GM21786 (cell line): ENCODE results near the gene RAB3IP.

Experiments
- ATAC-seq: cut with Tn5 transposase; IDR thresholded peaks from one replicate; pipeline ENCODE4 v1.9.1; 2021; ENCODE audit not compliant: unreplicated experiment

Gene RAB3IP, protein sequence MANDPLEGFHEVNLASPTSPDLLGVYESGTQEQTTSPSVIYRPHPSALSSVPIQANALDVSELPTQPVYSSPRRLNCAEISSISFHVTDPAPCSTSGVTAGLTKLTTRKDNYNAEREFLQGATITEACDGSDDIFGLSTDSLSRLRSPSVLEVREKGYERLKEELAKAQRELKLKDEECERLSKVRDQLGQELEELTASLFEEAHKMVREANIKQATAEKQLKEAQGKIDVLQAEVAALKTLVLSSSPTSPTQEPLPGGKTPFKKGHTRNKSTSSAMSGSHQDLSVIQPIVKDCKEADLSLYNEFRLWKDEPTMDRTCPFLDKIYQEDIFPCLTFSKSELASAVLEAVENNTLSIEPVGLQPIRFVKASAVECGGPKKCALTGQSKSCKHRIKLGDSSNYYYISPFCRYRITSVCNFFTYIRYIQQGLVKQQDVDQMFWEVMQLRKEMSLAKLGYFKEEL

DNA sequence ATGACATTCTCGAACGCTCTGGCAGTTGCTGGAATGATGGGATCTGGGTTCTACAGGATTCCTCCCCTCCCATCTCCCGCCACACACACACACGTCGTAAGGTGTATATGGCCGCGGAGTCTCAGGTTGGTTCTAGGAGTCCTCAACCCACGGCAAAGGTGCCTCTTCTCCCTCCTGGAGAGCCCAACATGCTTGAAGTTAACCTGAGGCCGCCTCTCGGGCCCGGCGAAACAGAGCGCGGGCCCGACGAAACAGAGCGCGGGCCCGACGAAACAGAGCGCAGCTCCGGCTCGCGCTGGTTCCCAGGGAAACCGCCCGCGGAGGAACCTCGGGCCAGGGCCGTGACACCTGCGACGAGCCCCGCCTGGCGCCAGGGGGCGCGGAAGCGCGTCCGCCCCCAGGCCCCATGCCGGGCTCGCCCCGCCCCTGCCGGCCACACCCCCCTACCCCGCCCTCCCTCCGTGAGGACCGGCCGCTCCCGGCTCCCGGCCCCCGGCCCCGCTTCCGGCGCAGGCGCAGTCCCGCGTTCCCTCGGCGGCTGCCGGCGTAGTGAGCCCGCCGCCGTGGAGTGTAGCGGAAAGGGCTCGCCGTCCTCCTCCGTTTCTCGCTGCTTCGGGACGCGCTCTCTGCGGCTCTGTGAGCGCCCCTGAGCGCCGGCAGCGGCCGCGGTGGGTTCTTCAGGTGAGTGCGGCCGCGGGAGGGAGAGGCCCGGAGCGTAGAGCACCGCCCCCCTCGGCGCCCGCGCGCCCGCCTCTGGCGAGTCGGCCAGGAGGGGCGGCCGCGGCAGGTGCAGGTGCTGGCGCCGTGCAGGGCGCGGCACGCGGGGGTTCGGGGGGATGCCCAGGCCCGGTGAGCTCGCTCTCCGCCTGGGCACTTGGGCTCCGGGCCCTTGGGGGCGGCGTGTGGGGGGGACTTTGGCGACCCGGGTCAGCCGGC is at the start of gene RAB3IP:
TSS of gene RAB3IP (plus strand) at position 510 of the 936 bp plus-strand sequence. CDS start 16,549 bp downstream, outside the sequence.
- ATAC-seq, result peak; percentile 81

DNA sequence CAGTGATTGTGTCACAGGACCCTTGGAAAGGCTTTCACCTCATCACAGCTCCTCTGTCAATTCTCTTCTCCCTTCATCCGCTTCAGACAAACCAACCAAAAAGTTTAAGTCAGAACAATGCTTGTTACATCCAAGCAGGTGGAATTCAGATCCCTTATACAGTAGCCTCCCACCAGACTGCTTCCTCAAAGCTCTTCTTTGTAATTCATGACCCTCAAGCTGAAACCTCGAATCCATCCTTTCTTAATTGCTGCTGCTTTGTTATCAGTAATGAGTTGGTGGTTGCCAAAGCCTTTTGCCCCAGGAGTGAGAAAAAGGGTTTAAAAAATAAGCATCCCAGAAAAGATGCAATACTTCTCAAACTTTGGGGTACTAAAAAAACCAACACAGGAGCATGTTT is 49.0 kb upstream of the RAB3IP start:
- ATAC-seq, result no peak

DNA sequence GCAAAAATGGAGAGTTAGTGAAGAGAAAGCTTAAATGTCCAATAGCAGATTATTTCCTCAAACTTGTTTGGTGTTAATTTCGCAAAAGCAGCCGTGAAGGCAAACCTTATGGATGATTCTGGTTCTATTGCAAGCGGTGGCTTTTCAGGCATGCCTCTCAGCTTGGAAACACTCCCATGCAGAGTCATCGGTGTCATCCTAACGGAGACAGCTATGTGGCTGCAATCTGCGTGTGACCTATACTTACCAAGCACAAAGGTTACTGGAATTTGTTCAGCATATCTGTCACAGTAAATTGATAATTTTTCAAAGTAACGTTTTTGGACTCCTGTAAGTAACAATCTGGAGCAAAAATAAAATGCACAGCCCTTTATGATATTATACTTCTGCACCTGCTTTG is 44.5 kb upstream of the RAB3IP start:
- no peak for ATAC-seq

DNA sequence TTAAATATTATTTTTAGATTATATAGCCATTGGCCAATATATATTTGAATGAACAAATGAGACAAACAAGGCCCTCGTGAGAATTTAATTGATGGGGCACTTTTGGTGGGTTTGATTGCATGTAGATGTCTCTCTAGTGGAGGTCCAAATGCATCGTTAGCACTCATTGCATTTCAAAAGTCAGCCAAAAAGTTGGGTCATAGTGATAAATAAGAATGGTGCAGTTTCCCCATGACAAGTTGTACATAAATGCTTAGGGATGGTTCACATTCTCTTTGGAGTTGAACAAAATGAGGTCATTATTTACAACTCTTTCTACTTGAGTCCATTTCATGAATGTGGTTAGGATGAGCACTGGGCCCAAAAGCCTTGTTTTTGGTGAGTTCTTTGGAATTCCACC is 40.6 kb upstream of the RAB3IP start:
- no peak for ATAC-seq

DNA sequence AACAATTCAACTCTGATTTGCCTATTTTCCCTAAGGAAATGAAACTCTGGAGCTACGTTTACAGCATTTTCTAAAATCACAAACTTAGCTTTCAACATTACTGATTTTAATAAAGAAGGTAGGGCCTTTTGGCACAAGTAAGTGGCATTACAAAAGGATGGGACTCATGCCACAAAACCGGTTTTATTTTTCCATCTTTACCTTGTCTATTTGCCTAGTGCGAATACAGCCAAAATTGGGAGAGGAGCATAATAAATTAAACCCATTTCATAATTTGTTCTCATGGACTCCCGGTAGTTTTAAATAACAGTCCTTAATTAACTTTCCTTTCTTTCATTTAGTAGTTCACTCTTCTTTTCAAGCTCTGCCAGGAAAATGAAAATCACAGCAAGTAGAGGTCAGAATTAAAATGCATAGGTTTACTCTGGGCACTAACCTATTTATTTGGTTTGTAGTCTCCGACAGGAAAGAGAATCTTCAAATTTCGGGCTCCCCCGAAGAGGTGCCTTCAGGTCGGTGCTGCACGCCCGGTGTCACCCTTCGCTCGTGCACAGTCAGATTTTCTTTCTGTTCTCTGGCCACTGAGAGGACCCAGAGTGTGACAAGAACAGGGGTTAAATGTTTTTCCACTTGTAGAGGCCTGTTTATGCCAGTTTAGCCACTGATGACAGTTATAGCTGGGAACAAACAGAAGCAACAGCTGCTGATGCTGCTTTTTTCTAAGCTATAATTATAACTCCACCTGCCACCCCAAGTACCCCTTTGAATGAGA is 39.7 kb upstream of the RAB3IP start, which contains the start of gene BEST3:
TSS of gene BEST3 (minus strand) at position 535 of the 772 bp plus-strand sequence. CDS start 1,505 bp downstream, outside the sequence.
- no peak for ATAC-seq

DNA sequence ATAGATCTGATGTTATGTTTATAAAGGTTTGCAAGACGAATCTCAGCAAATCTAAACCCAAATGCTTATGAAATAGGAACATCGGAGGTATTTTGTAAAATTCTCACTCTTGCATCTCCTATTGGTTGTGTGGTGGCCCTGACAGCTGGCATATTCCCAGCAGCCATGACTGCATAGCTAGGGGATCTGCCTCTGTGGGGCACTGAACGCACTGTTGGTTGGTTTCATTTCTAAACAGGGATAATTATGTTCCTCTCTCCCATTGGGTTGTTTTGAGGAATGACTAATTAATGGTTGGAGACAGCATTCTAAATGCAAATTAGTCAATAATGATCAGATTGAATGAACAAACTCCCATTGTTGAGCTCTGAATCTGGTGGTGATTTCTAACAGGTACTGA is 36.8 kb upstream of the RAB3IP start:
- ATAC-seq, result no peak

DNA sequence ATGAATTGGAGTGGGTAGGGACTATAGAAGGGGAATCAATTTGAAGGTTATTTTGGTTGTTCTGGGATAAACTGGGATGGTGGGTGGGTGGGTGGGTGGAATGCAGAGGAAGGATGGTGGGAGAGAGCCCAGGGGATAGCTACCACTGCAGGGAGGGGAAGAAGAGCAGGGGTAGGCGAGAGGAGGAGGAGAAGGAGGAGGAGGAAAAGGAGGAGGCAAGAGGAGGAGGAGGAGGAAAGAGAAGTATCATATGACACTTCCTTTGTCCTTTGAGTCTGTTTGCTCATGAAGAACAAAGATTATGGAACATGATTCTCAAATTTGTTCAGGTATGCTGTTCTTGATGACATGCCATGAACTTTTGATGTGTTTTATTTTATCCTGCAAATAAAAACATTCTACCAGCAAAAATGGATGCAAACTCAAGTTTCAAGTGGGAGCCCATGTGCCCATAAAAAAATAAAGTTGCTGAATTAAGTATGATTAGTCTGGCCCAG is 35.5 kb upstream of the RAB3IP start:
- ATAC-seq, result no peak

DNA sequence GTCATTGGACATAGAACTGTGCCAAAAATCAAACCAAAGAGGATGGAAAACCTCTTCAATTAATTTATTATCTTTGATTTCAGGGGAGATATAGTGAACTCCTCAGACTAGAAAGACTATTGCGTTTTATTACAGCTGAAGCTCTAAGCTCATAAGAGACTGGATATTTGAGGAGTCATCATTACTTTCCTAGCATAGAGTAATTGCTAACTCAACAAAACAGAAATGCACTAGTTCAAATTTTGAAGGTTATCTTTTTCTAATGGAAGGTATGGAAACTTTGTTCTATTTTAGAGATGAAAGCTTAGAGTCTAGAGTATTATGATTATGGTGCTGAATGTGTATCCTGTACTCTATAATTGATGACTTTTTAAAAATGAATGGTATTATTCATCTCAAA is 34.3 kb upstream of the RAB3IP start:
- ATAC-seq, result no peak

DNA sequence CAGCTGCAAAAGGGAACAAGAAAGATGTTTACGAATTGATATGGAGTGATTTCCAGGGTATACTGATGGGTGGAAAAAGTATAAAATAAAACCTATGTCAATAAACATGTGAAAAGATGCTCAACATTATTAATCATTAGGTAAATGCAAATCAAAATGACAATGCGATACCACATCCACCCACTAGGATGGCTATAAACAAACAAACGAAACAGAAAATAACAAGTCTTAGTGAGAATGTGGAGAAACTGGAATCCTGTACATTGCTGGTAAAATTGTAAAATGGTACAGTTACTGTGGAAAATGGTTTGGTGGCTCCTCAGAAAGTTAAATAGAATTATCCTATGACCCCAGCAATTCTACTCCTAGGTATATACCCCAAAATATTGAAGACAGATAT is 30.0 kb upstream of the RAB3IP start:
- no peak for ATAC-seq

DNA sequence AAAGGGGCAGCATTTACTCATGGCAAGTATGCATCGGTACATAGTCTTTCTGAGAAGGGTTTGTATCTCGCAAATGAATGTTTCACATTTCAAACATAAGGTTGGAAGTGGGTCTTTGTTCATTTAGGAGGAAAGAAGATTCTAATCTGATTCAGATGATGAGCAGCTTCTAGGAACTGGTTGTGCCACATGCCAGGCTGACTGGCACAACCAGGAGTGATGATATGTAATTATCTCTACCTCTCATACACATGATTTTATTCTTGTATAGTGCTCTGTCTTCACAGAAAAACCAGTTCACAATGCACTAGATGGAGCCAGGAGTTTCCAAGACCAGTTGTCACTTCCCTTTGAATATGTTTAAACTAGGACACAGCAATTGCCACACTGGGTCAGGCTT is 25.8 kb upstream of the RAB3IP start:
- ATAC-seq, result no peak

DNA sequence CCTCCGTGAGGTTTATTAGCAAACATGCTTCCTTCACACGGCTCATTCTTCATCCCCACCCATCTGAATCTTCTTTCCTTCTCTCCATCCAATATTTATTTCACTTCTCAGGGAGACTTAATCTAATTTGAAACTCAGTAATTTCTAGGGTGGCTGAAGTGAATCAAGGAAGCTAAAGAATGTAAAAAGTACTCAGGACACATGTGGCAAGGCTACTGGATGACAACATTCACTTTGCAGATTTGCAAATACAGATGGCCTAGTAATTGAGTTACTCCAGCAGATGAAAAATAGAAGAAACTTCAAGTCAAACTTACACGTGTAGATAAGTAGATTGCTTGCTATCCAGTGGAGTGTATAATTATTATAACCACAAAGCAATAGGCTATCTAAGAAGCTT is 24.1 kb upstream of the RAB3IP start:
- no peak for ATAC-seq

DNA sequence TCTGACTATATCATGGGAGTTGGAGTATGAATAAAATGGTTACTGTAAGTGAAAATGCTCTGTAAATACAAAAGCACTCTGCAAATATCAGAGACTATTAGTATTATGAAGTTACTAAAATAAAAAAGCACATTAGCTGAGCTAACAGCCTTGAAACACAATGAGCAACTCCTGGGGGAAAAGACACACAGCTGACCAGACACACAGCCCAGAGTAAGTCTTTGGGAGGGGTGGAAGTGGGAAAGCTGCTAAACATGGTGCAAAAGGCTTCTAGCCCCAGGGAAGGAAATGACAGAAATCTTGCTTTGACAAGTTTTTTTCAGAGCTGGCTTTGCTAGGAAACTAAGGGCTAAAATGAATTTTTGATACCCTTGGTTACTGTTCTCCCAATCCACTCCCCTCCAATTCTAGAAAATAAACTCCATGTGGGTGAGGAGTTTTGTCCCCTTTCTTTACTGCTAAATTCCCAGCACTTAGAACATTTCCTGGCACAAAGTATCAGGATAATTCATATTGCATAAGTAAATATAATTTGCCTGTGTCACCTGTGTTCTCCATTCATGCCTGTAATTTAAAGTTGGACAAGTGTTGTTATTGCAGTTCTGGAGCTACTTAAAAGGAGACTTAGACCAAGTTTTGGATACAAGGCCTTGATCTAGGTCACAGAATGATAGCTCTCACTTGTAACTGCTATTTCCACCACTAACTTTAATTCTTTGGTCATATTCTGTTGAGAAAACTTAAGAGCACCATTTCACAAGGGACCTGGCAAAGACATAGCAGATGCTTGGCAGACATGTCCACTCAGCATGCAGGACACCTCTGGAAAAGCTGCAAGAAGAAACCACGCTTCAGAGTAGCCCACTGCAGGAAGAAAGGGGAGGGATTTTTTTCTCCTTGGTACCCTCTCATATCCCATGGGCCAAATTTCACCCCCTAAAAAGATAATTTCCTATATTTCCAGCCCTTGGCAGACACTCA is 19.0 kb upstream of the RAB3IP start:
- no peak for ATAC-seq

DNA sequence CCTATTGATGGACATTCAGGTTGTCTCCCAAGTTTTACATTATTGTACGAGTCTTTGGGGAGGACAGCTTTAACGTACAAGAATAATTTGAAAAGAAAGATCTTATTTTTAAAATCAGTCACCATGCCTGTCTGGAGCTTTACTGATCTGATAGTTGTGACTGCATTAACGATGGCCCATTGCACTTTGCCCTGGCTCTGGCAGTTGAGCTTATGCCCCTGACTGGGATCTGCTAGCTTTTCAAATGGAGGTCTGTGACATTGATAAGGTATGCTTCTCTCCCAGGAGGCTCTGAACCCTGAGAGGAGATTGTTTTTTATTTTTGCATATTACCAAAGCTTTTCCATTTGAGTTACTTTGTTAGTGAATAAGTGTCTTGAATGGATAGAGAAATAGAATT is 17.9 kb upstream of the RAB3IP start:
- ATAC-seq, result no peak

DNA sequence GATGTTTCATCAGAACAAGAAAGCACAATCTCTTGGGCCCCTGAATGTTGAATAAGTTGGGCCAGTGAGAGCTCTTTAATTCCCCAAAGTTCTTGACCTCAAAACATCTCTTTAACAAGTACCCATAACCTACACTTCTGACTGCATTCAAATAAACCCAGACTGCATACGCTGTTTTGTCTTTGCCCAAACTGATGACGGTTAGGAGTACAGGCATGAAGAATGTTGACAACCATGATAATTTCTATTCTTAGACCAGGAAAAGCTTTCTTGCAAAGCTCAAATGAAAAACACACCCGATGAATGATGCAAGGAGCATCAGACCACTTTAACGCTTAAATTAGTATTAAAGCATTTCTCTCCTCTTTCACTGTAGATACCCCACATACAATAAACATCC is 11.7 kb upstream of the RAB3IP start:
- no peak for ATAC-seq

DNA sequence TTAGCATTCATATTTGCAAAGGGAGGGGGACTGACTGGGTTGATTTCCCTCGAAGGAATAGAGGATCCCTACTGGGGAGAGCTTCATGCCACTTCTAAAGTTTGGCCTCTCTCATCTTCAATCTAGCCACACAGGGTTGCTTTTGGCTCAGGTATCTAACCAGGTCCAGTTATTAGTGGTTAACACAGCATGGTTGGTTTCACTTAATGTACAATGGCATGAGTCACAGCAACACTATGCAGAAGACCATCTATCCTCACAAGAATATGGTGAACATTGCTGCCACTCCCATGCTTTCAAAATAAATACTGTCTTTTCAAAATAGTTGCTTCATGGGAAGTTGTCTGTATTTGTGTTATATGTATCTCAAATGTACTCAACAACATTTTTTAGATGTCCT is 6.6 kb upstream of the RAB3IP start:
- no peak for ATAC-seq

DNA sequence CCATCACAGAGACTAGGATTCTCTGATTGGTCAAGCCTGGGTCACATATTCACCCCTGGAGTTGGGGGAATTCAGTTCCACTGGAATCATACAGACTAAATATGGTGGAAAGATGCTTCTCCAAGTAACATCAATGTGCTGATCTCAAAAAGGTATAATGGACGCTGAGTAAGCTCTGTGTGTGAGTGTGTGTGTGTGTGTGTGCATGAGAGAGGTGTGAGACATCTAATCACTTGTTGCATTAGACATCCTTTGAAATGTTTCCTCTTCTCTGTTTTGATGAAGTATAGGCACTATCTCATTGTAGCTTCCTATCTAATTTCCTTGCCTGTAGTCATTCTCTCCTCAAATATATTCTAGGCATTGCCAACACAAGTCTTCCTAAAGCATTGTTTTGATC is 5.0 kb upstream of the RAB3IP start:
- no peak for ATAC-seq

DNA sequence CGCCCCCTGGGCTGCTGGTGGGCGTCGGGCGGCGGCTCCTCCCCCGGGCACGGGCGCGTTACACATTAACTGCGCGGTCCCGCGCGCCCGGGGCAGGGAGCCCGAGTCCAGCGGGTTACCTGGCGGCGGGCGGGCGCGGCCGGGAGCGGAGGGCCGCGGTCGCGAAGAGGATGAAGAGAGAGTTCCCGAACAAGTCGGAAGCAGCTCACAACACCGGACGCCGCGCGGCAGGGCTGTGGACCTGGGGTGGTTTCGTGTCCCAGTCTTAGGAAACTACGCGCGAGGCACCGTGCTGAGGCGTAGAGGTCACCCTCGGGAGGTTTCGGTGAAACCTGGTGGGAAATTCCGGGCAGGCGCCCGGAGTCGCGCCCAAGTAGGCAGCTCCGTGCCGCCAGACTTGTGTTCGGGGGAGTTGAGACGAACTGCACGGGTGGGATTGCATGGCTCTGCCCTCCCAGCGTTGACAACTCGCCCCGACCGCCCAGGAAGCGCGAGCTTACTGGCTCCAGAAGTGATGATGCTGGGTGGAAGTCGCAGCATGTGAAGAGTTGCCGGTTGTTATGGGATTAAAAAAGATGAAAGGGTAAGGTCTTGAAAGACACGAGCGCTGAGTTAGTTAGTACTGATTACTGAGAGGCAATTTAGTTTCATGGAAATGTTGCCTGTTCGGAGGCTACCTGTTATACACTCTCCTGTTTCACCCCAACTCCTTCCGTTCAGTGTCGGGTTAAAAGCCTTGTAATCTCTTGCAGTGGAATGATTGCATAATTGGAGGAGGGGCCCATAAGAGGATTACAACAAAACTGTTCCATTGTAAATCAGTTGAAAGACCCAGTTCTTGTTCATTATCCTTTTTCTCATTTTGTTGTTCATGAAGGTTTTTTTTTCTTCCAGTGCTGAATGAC is 879 bp downstream of the RAB3IP start:
- ATAC-seq, result peak; percentile 32

DNA sequence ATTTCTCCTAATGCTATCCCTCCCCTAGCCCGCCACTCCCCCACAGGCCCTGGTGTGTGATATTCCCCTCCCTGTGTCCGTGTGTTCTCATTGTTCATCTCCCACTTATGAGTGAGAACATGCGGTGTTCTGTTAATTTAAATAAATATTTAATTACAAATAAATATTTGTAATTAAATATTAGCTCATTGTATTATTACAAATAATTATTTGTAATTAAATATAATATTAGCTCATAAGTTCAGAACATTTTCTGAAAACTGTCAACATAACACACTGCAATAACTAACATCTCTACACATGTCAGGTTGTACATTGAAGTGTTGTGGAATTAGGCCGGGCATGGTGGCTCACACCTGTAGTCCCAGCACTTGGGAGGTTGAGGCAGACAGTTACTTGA is 5.4 kb downstream of the RAB3IP start:
- no peak for ATAC-seq

DNA sequence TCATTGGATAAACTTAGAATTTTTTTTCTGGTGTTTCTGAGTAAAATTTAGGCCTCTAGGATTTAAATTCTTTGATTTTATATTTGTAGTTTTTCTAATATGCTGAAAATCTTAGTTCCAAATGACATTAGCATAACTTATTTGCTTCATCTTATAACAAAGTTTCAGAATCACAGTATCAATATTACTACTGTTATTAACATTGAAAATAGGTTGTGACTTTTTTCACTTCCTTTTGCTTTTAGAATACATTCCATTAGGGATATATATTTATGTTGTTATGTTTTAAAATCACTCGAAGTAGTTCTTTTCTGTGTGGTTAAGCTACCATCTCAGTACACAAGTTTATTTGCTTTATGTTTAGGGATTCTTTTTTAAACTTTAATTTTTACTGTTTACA is 12.8 kb downstream of the RAB3IP start:
- no peak for ATAC-seq
